ENCODE data around the gene IFNA4. TPM values are rescaled to one million over a fixed set of nuclear protein-coding genes. Genes with fewer than 3 reads are reported as not detected.
"Not testable (repeated sequence)": the region's sequence is repeated elsewhere in the genome, so short reads cannot be mapped to it uniquely, and the experiment has no call there.

The IFNA4 gene
- total RNA-seq, 1 experiment from 2014 or later = not detected

DNA sequence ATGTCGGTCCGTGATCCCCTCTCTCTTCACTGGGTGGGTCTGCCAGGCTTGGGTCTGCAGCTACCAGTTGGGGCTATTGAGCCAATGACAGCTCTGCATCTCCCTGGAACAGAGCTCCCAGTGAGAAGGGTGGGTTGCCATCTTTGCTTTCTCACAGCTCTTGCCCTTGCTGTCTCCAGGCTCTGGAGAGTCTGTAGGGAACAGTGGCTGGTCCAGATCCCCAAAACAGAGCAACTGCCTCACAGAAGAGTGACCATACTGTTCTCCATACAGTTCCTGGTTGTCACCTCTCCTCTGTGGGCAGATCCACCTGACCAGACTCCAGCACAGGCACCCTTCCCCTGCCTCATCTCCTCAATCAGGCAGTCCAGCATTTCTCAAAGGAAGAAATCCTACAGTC, 45.9 kb upstream of the IFNA4 start (continued):
- TF ChIP-seq, protein P1, sequence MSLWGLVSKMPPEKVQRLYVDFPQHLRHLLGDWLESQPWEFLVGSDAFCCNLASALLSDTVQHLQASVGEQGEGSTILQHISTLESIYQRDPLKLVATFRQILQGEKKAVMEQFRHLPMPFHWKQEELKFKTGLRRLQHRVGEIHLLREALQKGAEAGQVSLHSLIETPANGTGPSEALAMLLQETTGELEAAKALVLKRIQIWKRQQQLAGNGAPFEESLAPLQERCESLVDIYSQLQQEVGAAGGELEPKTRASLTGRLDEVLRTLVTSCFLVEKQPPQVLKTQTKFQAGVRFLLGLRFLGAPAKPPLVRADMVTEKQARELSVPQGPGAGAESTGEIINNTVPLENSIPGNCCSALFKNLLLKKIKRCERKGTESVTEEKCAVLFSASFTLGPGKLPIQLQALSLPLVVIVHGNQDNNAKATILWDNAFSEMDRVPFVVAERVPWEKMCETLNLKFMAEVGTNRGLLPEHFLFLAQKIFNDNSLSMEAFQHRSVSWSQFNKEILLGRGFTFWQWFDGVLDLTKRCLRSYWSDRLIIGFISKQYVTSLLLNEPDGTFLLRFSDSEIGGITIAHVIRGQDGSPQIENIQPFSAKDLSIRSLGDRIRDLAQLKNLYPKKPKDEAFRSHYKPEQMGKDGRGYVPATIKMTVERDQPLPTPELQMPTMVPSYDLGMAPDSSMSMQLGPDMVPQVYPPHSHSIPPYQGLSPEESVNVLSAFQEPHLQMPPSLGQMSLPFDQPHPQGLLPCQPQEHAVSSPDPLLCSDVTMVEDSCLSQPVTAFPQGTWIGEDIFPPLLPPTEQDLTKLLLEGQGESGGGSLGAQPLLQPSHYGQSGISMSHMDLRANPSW (CRISPR knock-in tag; conservative IDR thresholded peaks at IDR 0.05; ENCODE audit: low read depth) = no peak
- TF ChIP-seq SMAD3 (CRISPR knock-in tag; IDR thresholded peaks at IDR 0.05; ENCODE audit: borderline replicate concordance) = no peak
- TF ChIP-seq, protein P2, sequence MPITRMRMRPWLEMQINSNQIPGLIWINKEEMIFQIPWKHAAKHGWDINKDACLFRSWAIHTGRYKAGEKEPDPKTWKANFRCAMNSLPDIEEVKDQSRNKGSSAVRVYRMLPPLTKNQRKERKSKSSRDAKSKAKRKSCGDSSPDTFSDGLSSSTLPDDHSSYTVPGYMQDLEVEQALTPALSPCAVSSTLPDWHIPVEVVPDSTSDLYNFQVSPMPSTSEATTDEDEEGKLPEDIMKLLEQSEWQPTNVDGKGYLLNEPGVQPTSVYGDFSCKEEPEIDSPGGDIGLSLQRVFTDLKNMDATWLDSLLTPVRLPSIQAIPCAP (CRISPR knock-in tag; IDR thresholded peaks at IDR 0.05) = no peak
- no peak for TF ChIP-seq GABPB1 (CRISPR knock-in tag; IDR thresholded peaks at IDR 0.05)
- no peak for TF ChIP-seq FOXP1 (CRISPR knock-in tag; IDR thresholded peaks at IDR 0.05; ENCODE audit: borderline replicate concordance)
- no peak for TF ChIP-seq CBFB (CRISPR knock-in tag; IDR thresholded peaks at IDR 0.05; ENCODE audit: low read depth)

DNA sequence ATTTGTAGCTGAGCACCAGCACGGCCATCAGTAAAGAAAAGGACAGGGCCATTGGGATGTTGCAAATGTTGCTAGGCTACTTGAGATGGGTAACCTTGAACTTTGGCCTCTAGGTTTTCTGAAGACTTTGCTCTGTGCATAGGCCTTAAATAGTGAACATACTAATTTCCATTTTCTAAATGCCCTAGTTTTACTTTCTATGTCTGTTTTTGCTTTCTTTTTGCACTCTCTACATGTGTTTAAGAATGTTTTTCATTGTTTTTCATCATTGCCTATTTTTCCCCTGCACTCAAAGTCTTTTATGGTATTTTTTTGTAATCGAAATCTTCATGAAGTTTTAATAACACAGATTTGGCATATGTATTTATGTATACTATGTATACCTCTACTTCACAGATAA, 40.7 kb upstream of the IFNA4 start, which contains the start of gene IFNA17:
Gene IFNA17, minus strand, starts transcription at position 101 of the 400 bp plus-strand sequence. Its CDS starts 49 bp downstream, at position 52.
- TF ChIP-seq TEAD4 (CRISPR knock-in tag; IDR thresholded peaks at IDR 0.05) (no peak), ATF1 (CRISPR knock-in tag; IDR thresholded peaks at IDR 0.05) (no peak), ZNF219 (CRISPR knock-in tag; IDR thresholded peaks at IDR 0.05; ENCODE audit: borderline replicate concordance) (no peak), EMX1 (CRISPR knock-in tag; IDR thresholded peaks at IDR 0.05) (no peak), JUN (CRISPR knock-in tag; IDR thresholded peaks at IDR 0.05) (no peak), FOXK1 (CRISPR knock-in tag; IDR thresholded peaks at IDR 0.05) (no peak), NR1H2 (CRISPR knock-in tag; IDR thresholded peaks at IDR 0.05) (no peak)
- TF ChIP-seq, protein P3, sequence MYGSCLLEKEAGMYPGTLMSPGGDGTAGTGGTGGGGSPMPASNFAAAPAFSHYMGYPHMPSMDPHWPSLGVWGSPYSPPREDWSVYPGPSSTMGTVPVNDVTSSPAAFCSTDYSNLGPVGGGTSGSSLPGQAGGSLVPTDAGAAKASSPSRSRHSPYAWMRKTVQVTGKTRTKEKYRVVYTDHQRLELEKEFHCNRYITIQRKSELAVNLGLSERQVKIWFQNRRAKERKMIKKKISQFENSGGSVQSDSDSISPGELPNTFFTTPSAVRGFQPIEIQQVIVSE (CRISPR knock-in tag; IDR thresholded peaks at IDR 0.05; ENCODE audit: borderline replicate concordance) = no peak
- TF ChIP-seq, protein P4, sequence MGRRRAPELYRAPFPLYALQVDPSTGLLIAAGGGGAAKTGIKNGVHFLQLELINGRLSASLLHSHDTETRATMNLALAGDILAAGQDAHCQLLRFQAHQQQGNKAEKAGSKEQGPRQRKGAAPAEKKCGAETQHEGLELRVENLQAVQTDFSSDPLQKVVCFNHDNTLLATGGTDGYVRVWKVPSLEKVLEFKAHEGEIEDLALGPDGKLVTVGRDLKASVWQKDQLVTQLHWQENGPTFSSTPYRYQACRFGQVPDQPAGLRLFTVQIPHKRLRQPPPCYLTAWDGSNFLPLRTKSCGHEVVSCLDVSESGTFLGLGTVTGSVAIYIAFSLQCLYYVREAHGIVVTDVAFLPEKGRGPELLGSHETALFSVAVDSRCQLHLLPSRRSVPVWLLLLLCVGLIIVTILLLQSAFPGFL (CRISPR knock-in tag; IDR thresholded peaks at IDR 0.05; ENCODE audit: borderline replicate concordance) = no peak
- POLR2A ChIA-PET = no interaction called here
- no peak within 1 kb of the TSS for H3K4me3 Mint-ChIP-seq
- ATAC-seq = no peak
- no peaks in the 10 kb centered on the region for H3K4me1 Mint-ChIP-seq
- no peak within 1 kb of the TSS for H3K27ac Mint-ChIP-seq
- peaks cover 4% of the 10 kb centered on the region; the same call in 1 of the 2 replicates for H3K27me3 Mint-ChIP-seq (ENCODE audit: low read depth)
- peaks cover 5% of the 10 kb centered on the region; the same call in 1 of the 2 replicates for H3K9me3 Mint-ChIP-seq
- no peak for DNase-seq (ENCODE audit: low spot score)
- H3K36me3 Mint-ChIP-seq = no peaks in the 10 kb centered on the region
- CTCF ChIA-PET = no interaction called here

DNA sequence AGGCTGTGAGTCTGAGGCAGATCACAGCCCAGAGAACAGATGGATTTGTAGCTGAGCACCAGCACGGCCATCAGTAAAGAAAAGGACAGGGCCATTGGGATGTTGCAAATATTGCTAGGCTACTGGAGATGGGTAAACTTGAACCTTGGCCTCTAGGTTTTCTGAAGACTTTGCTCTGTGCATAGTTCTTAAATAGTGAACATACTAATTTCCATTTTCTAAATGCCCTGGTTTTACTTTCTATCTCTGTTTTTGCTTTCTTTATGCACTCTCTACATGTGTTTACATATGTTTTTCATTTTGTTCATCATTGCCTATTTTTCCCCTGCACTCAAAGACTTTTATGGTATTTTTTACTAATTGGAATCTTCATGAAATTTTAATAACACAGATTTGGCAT, 29.8 kb upstream of the IFNA4 start, which contains the start of gene IFNA16:
Gene IFNA16, minus strand, starts transcription at position 101 of the 400 bp plus-strand sequence. Its CDS starts 6 bp downstream, at position 95.
- H3K4me3 Mint-ChIP-seq; DNase-seq (ENCODE audit: low spot score); H3K4me1 Mint-ChIP-seq; H3K27ac Mint-ChIP-seq; H3K36me3 Mint-ChIP-seq; H3K9me3 Mint-ChIP-seq; ATAC-seq; CTCF ChIA-PET; POLR2A ChIA-PET: not testable (repeated sequence)
- peaks cover 31% of the 10 kb centered on the region for H3K27me3 Mint-ChIP-seq (ENCODE audit: low read depth)

Measured in WTC11 (cell line).